Breast epithelium (tissue), 3 donors: ENCODE results near the gene CTDNEP1.

Source experiments
- POLR2A ChIP-seq: fragments of 450-650 bp; IDR thresholded peaks from one replicate; pipeline ENCODE4 v1.6.1; 2016; ENCODE audit warnings: antibody characterized with exemption, mild to moderate bottlenecking, moderate library complexity
- POLR2AphosphoS5 ChIP-seq, 3 donors: sonication (generic); formaldehyde crosslinking; IDR thresholded peaks; one replicate each; pipeline ENCODE4 v1.6.1; 2017; ENCODE audit warnings: antibody characterized with exemption in 3 of 3
- TF ChIP-seq, protein P1 (sequence below), 3 donors: fragments of 450-650 bp; IDR thresholded peaks; one replicate each; pipeline ENCODE4 v1.5.1; 2016 to 2017; ENCODE audit warnings: antibody characterized with exemption in 3 of 3, mild to moderate bottlenecking in 3 of 3, moderate library complexity in 3 of 3

DNA sequence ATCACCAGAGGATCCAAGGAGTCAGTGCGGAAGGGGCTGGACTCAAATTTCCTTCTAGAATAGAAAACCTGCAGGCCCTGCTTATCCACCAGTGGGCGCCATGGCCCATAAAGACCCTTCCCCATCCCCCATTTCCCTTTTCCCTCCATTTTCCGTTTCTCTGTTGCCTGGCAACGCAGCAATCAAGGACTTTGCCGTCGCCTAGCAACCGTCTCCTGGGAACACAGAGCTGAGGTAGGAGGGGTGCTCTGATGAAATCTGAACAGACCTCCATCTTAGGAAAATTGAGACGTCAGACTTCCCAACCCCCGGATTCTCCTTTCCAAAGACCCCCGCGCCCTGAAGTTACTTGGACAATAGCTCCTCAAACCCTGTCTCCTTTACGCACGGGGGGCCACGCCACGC, 37.6 kb downstream of the CTDNEP1 start:
- TF ChIP-seq, protein P1, sequence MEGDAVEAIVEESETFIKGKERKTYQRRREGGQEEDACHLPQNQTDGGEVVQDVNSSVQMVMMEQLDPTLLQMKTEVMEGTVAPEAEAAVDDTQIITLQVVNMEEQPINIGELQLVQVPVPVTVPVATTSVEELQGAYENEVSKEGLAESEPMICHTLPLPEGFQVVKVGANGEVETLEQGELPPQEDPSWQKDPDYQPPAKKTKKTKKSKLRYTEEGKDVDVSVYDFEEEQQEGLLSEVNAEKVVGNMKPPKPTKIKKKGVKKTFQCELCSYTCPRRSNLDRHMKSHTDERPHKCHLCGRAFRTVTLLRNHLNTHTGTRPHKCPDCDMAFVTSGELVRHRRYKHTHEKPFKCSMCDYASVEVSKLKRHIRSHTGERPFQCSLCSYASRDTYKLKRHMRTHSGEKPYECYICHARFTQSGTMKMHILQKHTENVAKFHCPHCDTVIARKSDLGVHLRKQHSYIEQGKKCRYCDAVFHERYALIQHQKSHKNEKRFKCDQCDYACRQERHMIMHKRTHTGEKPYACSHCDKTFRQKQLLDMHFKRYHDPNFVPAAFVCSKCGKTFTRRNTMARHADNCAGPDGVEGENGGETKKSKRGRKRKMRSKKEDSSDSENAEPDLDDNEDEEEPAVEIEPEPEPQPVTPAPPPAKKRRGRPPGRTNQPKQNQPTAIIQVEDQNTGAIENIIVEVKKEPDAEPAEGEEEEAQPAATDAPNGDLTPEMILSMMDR (IDR thresholded peaks at IDR 0.05) = peak in 1 of 3 donors; percentile 23
- TF ChIP-seq POLR2A (no peak), POLR2AphosphoS5 (IDR thresholded peaks at IDR 0.05) (no peak)
